ENCODE measurements around the gene SLC6A20. TPM values are rescaled to one million over a fixed set of nuclear protein-coding genes. Genes with fewer than 3 reads are reported as not detected.

Gene SLC6A20
- total and polyA plus RNA-seq, 4 donors = 0.08 to 0.16 (median 0.10) TPM; not detected in 1

GRCh38 chr3:45776611-45777010, 19.7 kb downstream of the SLC6A20 start:
- TF ChIP-seq FOXA1 (IDR thresholded peaks at IDR 0.05) (no peak), ZBTB33 (IDR thresholded peaks at IDR 0.05) (no peak), NR2F2 (IDR thresholded peaks at IDR 0.05) (no peak), GABPA (IDR thresholded peaks at IDR 0.05 in 1 of 2, conservative IDR thresholded peaks at IDR 0.05 in 1 of 2) (no peak), HNF4G (IDR thresholded peaks at IDR 0.05) (no peak), RAD21 (IDR thresholded peaks at IDR 0.05) (no peak), HNF4A (conservative IDR thresholded peaks at IDR 0.05) (no peak), SP1 (IDR thresholded peaks at IDR 0.05) (no peak), MAX (IDR thresholded peaks at IDR 0.05) (no peak), FOXA2 (IDR thresholded peaks at IDR 0.05) (no peak), RXRA (IDR thresholded peaks at IDR 0.05) (no peak), CTCF (IDR thresholded peaks at IDR 0.05; ENCODE audit: low read depth, low read length, missing input control) (no peak), YY1 (IDR thresholded peaks at IDR 0.05) (no peak), EGR1 (IDR thresholded peaks at IDR 0.05; ENCODE audit: low read depth in 2 of 2) (no peak)
- TF ChIP-seq, protein P1, sequence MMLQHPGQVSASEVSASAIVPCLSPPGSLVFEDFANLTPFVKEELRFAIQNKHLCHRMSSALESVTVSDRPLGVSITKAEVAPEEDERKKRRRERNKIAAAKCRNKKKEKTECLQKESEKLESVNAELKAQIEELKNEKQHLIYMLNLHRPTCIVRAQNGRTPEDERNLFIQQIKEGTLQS (IDR thresholded peaks at IDR 0.05) = no peak
- Histone ChIP-seq H3K36me3 (ENCODE audit: control insufficient read depth in 4 of 4, insufficient read depth in 3 of 4, low read depth in 1 of 4, low read length in 3 of 4) (no peaks in the 10 kb centered on the region), H3K4me3 (ENCODE audit: low read depth in 1 of 3, low read length in 3 of 3) (no peak overlapping the region), H3K9ac (ENCODE audit: low read depth in 1 of 2, low read length in 2 of 2) (no peak overlapping the region), H3K9me3 (ENCODE audit: control insufficient read depth in 4 of 4, low read length in 3 of 4) (no peaks in the 10 kb centered on the region), H3K27me3 (ENCODE audit: control insufficient read depth in 4 of 4, insufficient read depth in 4 of 4, low read length in 3 of 4) (no peaks in the 10 kb centered on the region), H3K4me1 (ENCODE audit: control insufficient read depth in 4 of 4, insufficient read depth in 4 of 4, low read length in 3 of 4) (peaks cover 0 to 13% (median 7%) of the 10 kb centered on the region in 4 donors), H3K27ac (ENCODE audit: low read depth in 1 of 2, low read length in 2 of 2) (no peak overlapping the region)
- no peak for DNase-seq (ENCODE audit: low spot score)
- 64% methylated on average over 8 of the region's 8 CpGs for WGBS

GRCh38 chr3:45776301-45776595, 20.1 kb downstream of the SLC6A20 start:
- H3K4me1 ChIP-seq (ENCODE audit: control insufficient read depth in 4 of 4, insufficient read depth in 4 of 4, low read length in 3 of 4) = peaks cover 0 to 13% (median 7%) of the 10 kb centered on the region in 4 donors
- TF ChIP-seq MAX (IDR thresholded peaks at IDR 0.05) = no peak
- TF ChIP-seq, protein P1 (IDR thresholded peaks at IDR 0.05) = no peak
- no peak for TF ChIP-seq FOXA1 (IDR thresholded peaks at IDR 0.05)
- TF ChIP-seq REST (IDR thresholded peaks at IDR 0.05) = no peak
- no peak for TF ChIP-seq JUND (IDR thresholded peaks at IDR 0.05)
- TF ChIP-seq GABPA (IDR thresholded peaks at IDR 0.05 in 1 of 2, conservative IDR thresholded peaks at IDR 0.05 in 1 of 2) = no peak
- TF ChIP-seq HNF4G (IDR thresholded peaks at IDR 0.05) = no peak
- no peak for TF ChIP-seq TAF1 (conservative IDR thresholded peaks at IDR 0.05)
- no peak for TF ChIP-seq RAD21 (IDR thresholded peaks at IDR 0.05)
- TF ChIP-seq YY1 (IDR thresholded peaks at IDR 0.05) = no peak
- no peak overlapping the region for H3K4me3 ChIP-seq (ENCODE audit: low read depth in 1 of 3, low read length in 3 of 3)
- no peaks in the 10 kb centered on the region for H3K36me3 ChIP-seq (ENCODE audit: control insufficient read depth in 4 of 4, insufficient read depth in 3 of 4, low read depth in 1 of 4, low read length in 3 of 4)
- no peak for DNase-seq (ENCODE audit: low spot score)
- no peak overlapping the region for H3K9ac ChIP-seq (ENCODE audit: low read depth in 1 of 2, low read length in 2 of 2)
- H3K27me3 ChIP-seq (ENCODE audit: control insufficient read depth in 4 of 4, insufficient read depth in 4 of 4, low read length in 3 of 4) = no peaks in the 10 kb centered on the region
- H3K27ac ChIP-seq (ENCODE audit: low read depth in 1 of 2, low read length in 2 of 2) = no peak overlapping the region
- no peaks in the 10 kb centered on the region for H3K9me3 ChIP-seq (ENCODE audit: control insufficient read depth in 4 of 4, low read length in 3 of 4)
- WGBS = 48% methylated on average over 3 of the region's 3 CpGs
